Endothelial cell of umbilical vein (primary cell): ENCODE measurements around the gene UST. TPM values are rescaled to one million over a fixed set of nuclear protein-coding genes. Genes with fewer than 3 reads are reported as not detected.

ENCODE experiments used
- BruUV-seq: library from RNA; stranded (reverse); fragments of 400-500 nt; replicated peaks from 2 replicates; lab custom pipeline; 2021; lab: Mats Ljungman, UMichigan
- CTCF ChIA-PET: fragments of 300-600, 350-600 bp; sonication (Branson Sonifier 250); formaldehyde crosslinking; loops from one replicate; lab custom pipeline; 2021; ENCODE audit warnings: antibody characterized with exemption, inconsistent platforms; lab: Charles Lee
- POLR2A ChIA-PET: fragments of 300-600, 350-600 bp; sonication (Branson Sonifier 250); formaldehyde crosslinking; loops from one replicate; lab custom pipeline; 2021; ENCODE audit warnings: antibody characterized with exemption, inconsistent platforms; lab: Charles Lee
- DNase-seq: peaks from one replicate; pipeline ENCODE4 v3.0.0-alpha.2; 2011; ENCODE audit warnings: low read depth, low spot score
- FAIRE-seq: peaks from 2 replicates; lab custom pipeline; 2011; peaks lifted over from hg19 to GRCh38; lab: Jason Lieb, UNC
- H2AFZ ChIP-seq: 2 replicates; pipeline ENCODE4 v1.6.0; 2012; ENCODE audit warnings: low read depth, low read length, control low read depth, inconsistent platforms
- H3K27ac ChIP-seq: 2 replicates; pipeline ENCODE4 v1.5.1; 2011; ENCODE audit warnings: low read depth, mild to moderate bottlenecking, control low read depth, low read length, moderate library complexity; ENCODE audit not compliant: insufficient read depth
- H3K27me3 ChIP-seq, 2 experiments: 2 replicates each; pipeline versions ENCODE4 v1.6.0 to v1.6.1; 2011; ENCODE audit warnings: low read length in 2 of 2, mixed read lengths in 1 of 2; ENCODE audit not compliant: control insufficient read depth in 2 of 2, insufficient read depth in 2 of 2
- H3K36me3 ChIP-seq, 2 experiments: 2 replicates in 1 of 2; 3 replicates in 1 of 2; pipeline ENCODE4 v1.5.1; 2011; ENCODE audit warnings: low read length in 2 of 2, mild to moderate bottlenecking in 1 of 2, moderate library complexity in 1 of 2; ENCODE audit not compliant: control insufficient read depth in 2 of 2, insufficient read depth in 2 of 2; ENCODE audit errors: extremely low read depth in 1 of 2
- H3K4me1 ChIP-seq: 3 replicates; pipeline ENCODE4 v1.5.1; 2011; ENCODE audit warnings: mild to moderate bottlenecking, low read length; ENCODE audit not compliant: control insufficient read depth, insufficient read depth; ENCODE audit errors: extremely low read depth
- H3K4me2 ChIP-seq: 2 replicates; pipeline ENCODE4 v1.6.1; 2011; ENCODE audit warnings: low read length, control low read depth, mixed read lengths; ENCODE audit not compliant: insufficient read depth
- H3K4me3 ChIP-seq, 3 experiments: fragments of 200-600 bp in 1 of 3; sonication (generic), shearing (Covaris generic) in 1 of 3; replicated peaks in 1 of 3; 2 replicates each; pipeline ENCODE4 v1.5.1; 2011 to 2016; ENCODE audit warnings: control low read depth in 3 of 3, low read length in 3 of 3, mild to moderate bottlenecking in 2 of 3, inconsistent platforms in 1 of 3, low read depth in 1 of 3, moderate library complexity in 1 of 3; ENCODE audit not compliant: insufficient read depth in 1 of 3
- H3K79me2 ChIP-seq: 2 replicates; pipeline ENCODE4 v1.6.0; 2012; ENCODE audit warnings: low read length, inconsistent platforms; ENCODE audit not compliant: control insufficient read depth, insufficient read depth
- H3K9ac ChIP-seq: replicated peaks from 2 replicates; pipeline ENCODE3; 2011; ENCODE audit warnings: low read length, control low read depth; ENCODE audit not compliant: insufficient read depth; ENCODE audit errors: extremely low read depth
- H3K9me1 ChIP-seq: replicated peaks from 3 replicates; pipeline ENCODE4 v1.6.0; 2011; ENCODE audit warnings: mild to moderate bottlenecking, low read length; ENCODE audit not compliant: control insufficient read depth, insufficient read depth; ENCODE audit errors: extremely low read depth
- H3K9me3 ChIP-seq: replicated peaks from 2 replicates; pipeline ENCODE4 v1.5.1; 2012; ENCODE audit warnings: low read length, inconsistent platforms; ENCODE audit not compliant: control insufficient read depth, insufficient read depth
- H4K20me1 ChIP-seq: replicated peaks from 2 replicates; pipeline ENCODE3; 2011; ENCODE audit warnings: mild to moderate bottlenecking, low read length; ENCODE audit not compliant: control insufficient read depth, insufficient read depth; ENCODE audit errors: extremely low read depth
- EZH2 ChIP-seq: IDR thresholded peaks from 2 replicates; pipeline ENCODE4 v1.6.1; 2012; ENCODE audit warnings: borderline replicate concordance, low read depth, mild to moderate bottlenecking, moderate library complexity, low read length, inconsistent platforms; ENCODE audit not compliant: severe bottlenecking
- FOS ChIP-seq: IDR thresholded peaks from 2 replicates; pipeline ENCODE4 v1.6.1; 2011; ENCODE audit warnings: mild to moderate bottlenecking, low read length, moderate library complexity, borderline replicate concordance; ENCODE audit not compliant: insufficient read depth
- GATA2 ChIP-seq: IDR thresholded peaks from 2 replicates; pipeline ENCODE4 v1.7.0; 2011; ENCODE audit warnings: low read depth, mild to moderate bottlenecking, moderate library complexity, mixed read lengths, low read length; ENCODE audit not compliant: insufficient read length, insufficient read depth
- JUN ChIP-seq: IDR thresholded peaks from 2 replicates; pipeline ENCODE4 v1.6.1; 2011; ENCODE audit warnings: borderline replicate concordance, low read depth; ENCODE audit not compliant: insufficient read length, insufficient read depth
- MAX ChIP-seq: IDR thresholded peaks from 2 replicates; pipeline ENCODE4 v1.6.1; 2011; ENCODE audit not compliant: insufficient read depth, insufficient read length
- MYC ChIP-seq: IDR thresholded peaks from one replicate; pipeline ENCODE4 v1.6.1; 2011; ENCODE audit warnings: mild to moderate bottlenecking, low read depth, low read length
- POLR2A ChIP-seq: IDR thresholded peaks from 2 replicates; pipeline ENCODE4 v1.6.1; 2012; ENCODE audit warnings: low read depth, mild to moderate bottlenecking, control low read depth, low read length
- POLR2AphosphoS5 ChIP-seq: IDR thresholded peaks from 2 replicates; pipeline ENCODE4 v1.6.1; 2012; ENCODE audit warnings: low read depth, mild to moderate bottlenecking, control low read depth, low read length, moderate library complexity; ENCODE audit not compliant: insufficient read depth
- dilution Hi-C: fragments of 300-500 bp; cut with MboI; formaldehyde crosslinking; loops from one replicate; pipeline ENCODE4 v1.15.0; 2019; ENCODE audit warnings: low sequenced_read_pairs; ENCODE audit not compliant: extremely low pct_ligation_motif_present
- intact Hi-C: fragments of 100-400 bp; cut with micrococcal nuclease; formaldehyde crosslinking; loops from one replicate; pipeline ENCODE4 v1.10.0; 2022
- polyA plus RNA-seq, 4 experiments: library from polyadenylated mRNA; depleted of rRNA in 3 of 4; stranded (reverse) in 3 of 4; unstranded in 1 of 4; fragments of >200 nt; gene quantifications; 2 replicates each; pipeline versions ENCODE4 v1.2.1 to v1.2.3, GENCODE V29; 2011 to 2012; ENCODE audit warnings: missing spikeins in 1 of 4
- total RNA-seq: library from RNA; stranded (reverse); gene quantifications from 2 replicates; pipeline ENCODE4 v1.2.3, GENCODE V29; 2021
- TF ChIP-seq, protein P1 (sequence below), 2 donors: IDR thresholded peaks; 1 replicate in 1 of 2; 2 replicates in 1 of 2; pipeline ENCODE4 v1.5.1; 2011; ENCODE audit warnings: low read length in 2 of 2, mild to moderate bottlenecking in 2 of 2, moderate library complexity in 2 of 2, control low read depth in 1 of 2, inconsistent platforms in 1 of 2, low read depth in 1 of 2; ENCODE audit not compliant: insufficient read depth in 1 of 2; ENCODE audit errors: extremely low read depth in 1 of 2

The UST gene
- total and polyA plus RNA-seq, 2 donors (not counting 3 experiments of a cell fraction or from before 2014, with no cell fraction given): 0.26 to 0.84 TPM

DNA sequence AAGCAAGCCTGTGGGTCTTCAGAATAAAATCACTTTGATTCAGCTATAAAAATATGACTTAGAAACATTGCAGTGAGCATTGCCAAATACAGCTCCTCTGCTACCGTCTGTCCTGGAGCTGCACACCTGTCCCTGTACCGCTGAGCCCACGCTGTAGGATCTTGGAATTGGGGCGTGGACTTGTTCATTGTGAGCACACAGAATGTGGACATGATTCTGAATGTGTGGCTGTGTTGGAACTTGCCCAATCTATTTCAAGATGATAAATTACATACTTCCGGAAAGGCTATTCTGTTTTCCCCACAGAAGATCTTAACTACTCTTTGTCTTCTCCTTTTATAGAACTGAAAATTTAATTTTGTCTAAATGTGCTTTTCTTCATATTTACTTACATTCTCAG, 107.3 kb downstream of the UST start:
- Histone ChIP-seq H3K9ac (no peak overlapping the region), H3K4me3 (no peak overlapping the region), H3K27me3 (no peaks in the 10 kb centered on the region), H3K4me1 (no peaks in the 10 kb centered on the region), H3K79me2 (no peaks in the 10 kb centered on the region), H4K20me1 (no peaks in the 10 kb centered on the region), H3K9me1 (no peaks in the 10 kb centered on the region), H3K9me3 (no peaks in the 10 kb centered on the region), H3K4me2 (no peak overlapping the region), H2AFZ (no peak overlapping the region), H3K36me3 (no peaks in the 10 kb centered on the region), H3K27ac (no peak overlapping the region)
- no TSS peak for BruUV-seq
- TF ChIP-seq JUN (no peak), MYC (no peak), GATA2 (no peak), POLR2A (no peak)
- CTCF ChIA-PET: no interaction called here
- no peak for FAIRE-seq
- dilution Hi-C loops: no loop called here
- intact Hi-C loops: no loop called here
- no peak for DNase-seq
- POLR2A ChIA-PET: no interaction called here

- CTCF ChIA-PET: no interaction called here
- no TSS peak for BruUV-seq
- TF ChIP-seq GATA2: no peak
- no peak for TF ChIP-seq POLR2A
- TF ChIP-seq FOS: no peak
- TF ChIP-seq POLR2AphosphoS5: no peak
- TF ChIP-seq JUN: no peak
- no peak for TF ChIP-seq MAX
- TF ChIP-seq, protein P1, sequence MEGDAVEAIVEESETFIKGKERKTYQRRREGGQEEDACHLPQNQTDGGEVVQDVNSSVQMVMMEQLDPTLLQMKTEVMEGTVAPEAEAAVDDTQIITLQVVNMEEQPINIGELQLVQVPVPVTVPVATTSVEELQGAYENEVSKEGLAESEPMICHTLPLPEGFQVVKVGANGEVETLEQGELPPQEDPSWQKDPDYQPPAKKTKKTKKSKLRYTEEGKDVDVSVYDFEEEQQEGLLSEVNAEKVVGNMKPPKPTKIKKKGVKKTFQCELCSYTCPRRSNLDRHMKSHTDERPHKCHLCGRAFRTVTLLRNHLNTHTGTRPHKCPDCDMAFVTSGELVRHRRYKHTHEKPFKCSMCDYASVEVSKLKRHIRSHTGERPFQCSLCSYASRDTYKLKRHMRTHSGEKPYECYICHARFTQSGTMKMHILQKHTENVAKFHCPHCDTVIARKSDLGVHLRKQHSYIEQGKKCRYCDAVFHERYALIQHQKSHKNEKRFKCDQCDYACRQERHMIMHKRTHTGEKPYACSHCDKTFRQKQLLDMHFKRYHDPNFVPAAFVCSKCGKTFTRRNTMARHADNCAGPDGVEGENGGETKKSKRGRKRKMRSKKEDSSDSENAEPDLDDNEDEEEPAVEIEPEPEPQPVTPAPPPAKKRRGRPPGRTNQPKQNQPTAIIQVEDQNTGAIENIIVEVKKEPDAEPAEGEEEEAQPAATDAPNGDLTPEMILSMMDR (IDR thresholded peaks at IDR 0.05; ENCODE audit: extremely low read depth in 1 of 2, insufficient read depth in 1 of 2, low read depth in 1 of 2, low read length in 2 of 2): no peak
- TF ChIP-seq MYC: no peak
- no peak for TF ChIP-seq EZH2
- POLR2A ChIA-PET: no interaction called here
- intact Hi-C loops (no loop called here), dilution Hi-C loops (no loop called here)
- Histone ChIP-seq H3K9me3 (no peaks in the 10 kb centered on the region), H3K27ac (no peak overlapping the region), H4K20me1 (no peaks in the 10 kb centered on the region), H2AFZ (no peak overlapping the region), H3K9me1 (no peaks in the 10 kb centered on the region), H3K36me3 (no peaks in the 10 kb centered on the region), H3K27me3 (no peaks in the 10 kb centered on the region), H3K4me2 (no peak overlapping the region), H3K4me1 (no peaks in the 10 kb centered on the region), H3K4me3 (no peak overlapping the region), H3K9ac (no peak overlapping the region), H3K79me2 (no peaks in the 10 kb centered on the region)
- FAIRE-seq (no peak), DNase-seq (no peak)
These were observed 108.2 kb downstream of the UST start for GRCh38 chr6:148854992-148855391.
